Smooth muscle cell of the brain vasculature (primary cell): ENCODE results near the gene CD1E.
"Not testable (repeated sequence)": the region's sequence is repeated elsewhere in the genome, so short reads cannot be mapped to it uniquely, and the experiment has no call there.

Experiments
- DNase-seq: peaks from one replicate; pipeline ENCODE4 v3.0.0-alpha.2; 2012; ENCODE audit warnings: low read depth, low spot score

CD1E gene

GRCh38 chr1:158362482-158362881 lies 8.8 kb downstream of the CD1E start:
- DNase-seq, result no peak

- DNase-seq, result no peak
These were observed 9.2 kb downstream of the CD1E start for GRCh38 chr1:158362941-158363340.

GRCh38 chr1:158366783-158367182 lies 13.1 kb downstream of the CD1E start:
- no peak for DNase-seq

- no peak for DNase-seq
These were observed 17.7 kb downstream of the CD1E start for GRCh38 chr1:158371188-158371953.

- not testable (repeated sequence) for DNase-seq
These were observed 20.4 kb downstream of the CD1E start for GRCh38 chr1:158374101-158374500.

- DNase-seq, result no peak
These were observed 21.2 kb downstream of the CD1E start for GRCh38 chr1:158374860-158375259.

GRCh38 chr1:158390331-158390730 lies 36.6 kb downstream of the CD1E start:
- no peak for DNase-seq

GRCh38 chr1:158391099-158391498 lies 37.4 kb downstream of the CD1E start:
- DNase-seq, result no peak

- DNase-seq, result no peak
These were observed 39.8 kb downstream of the CD1E start for GRCh38 chr1:158393476-158393875.

GRCh38 chr1:158396646-158397045 lies 43.0 kb downstream of the CD1E start:
- no peak for DNase-seq

- no peak for DNase-seq
These were observed 45.3 kb downstream of the CD1E start, which contains the start of gene OR10T2 for GRCh38 chr1:158398818-158399514. Gene OR10T2 (minus strand): TSS chr1:158399466. CDS start chr1:158399466, 0 bp downstream.

GRCh38 chr1:158400871-158401270 lies 47.2 kb downstream of the CD1E start:
- DNase-seq, result no peak

GRCh38 chr1:158407092-158407491 lies 53.4 kb downstream of the CD1E start:
- no peak for DNase-seq
